Ureter (tissue), 1 donor: ENCODE results near the gene STX19. TPM values are rescaled to one million over a fixed set of nuclear protein-coding genes. Genes with fewer than 3 reads are reported as not detected.

Experiments used
- DNase-seq: peaks from one replicate; pipeline ENCODE4 v3.0.0-alpha.2; 2020; ENCODE audit warnings: low spot score
- total RNA-seq: library from RNA; stranded (reverse); gene quantifications from one replicate; pipeline ENCODE4 v1.2.4, GENCODE V29; 2023
- donor health status: DM: yes; HTN: yes; CAD: no.

STX19 gene
- total RNA-seq, 1 donor from 2014 or later, result not detected

GRCh38 chr3:94036909-94037507 lies 8.6 kb upstream of the STX19 start:
- no peak for DNase-seq

- DNase-seq, result no peak
Observed at GRCh38 chr3:94026623-94027022, 1.8 kb downstream of the STX19 start.

GRCh38 chr3:94024385-94024784 lies 4.0 kb downstream of the STX19 start:
- DNase-seq, result no peak

GRCh38 chr3:94020293-94020692 lies 8.1 kb downstream of the STX19 start:
- no peak for DNase-seq

- DNase-seq, result no peak
Observed at GRCh38 chr3:94019659-94020058, 8.7 kb downstream of the STX19 start.

- no peak for DNase-seq
Observed at GRCh38 chr3:94015025-94015424, 13.4 kb downstream of the STX19 start.

GRCh38 chr3:94012185-94012584 lies 16.2 kb downstream of the STX19 start:
- DNase-seq, result no peak

- DNase-seq, result no peak
Observed at GRCh38 chr3:94011233-94011711, 17.1 kb downstream of the STX19 start.

GRCh38 chr3:94009608-94010007 lies 18.8 kb downstream of the STX19 start:
- DNase-seq, result no peak

- no peak for DNase-seq
Observed at GRCh38 chr3:94008253-94008652, 20.1 kb downstream of the STX19 start.

GRCh38 chr3:94004301-94004910 lies 24.0 kb downstream of the STX19 start:
- no peak for DNase-seq

- DNase-seq, result no peak
Observed at GRCh38 chr3:94001827-94002495, 26.4 kb downstream of the STX19 start.

- no peak for DNase-seq
Observed at GRCh38 chr3:94001191-94001590, 27.2 kb downstream of the STX19 start.

- DNase-seq, result no peak
Observed at GRCh38 chr3:93994056-93994455, 34.3 kb downstream of the STX19 start.

GRCh38 chr3:93992207-93992606 lies 36.2 kb downstream of the STX19 start:
- DNase-seq, result no peak

GRCh38 chr3:93991631-93992030 lies 36.8 kb downstream of the STX19 start:
- DNase-seq, result no peak

GRCh38 chr3:93989241-93989640 lies 39.2 kb downstream of the STX19 start:
- DNase-seq, result no peak

- no peak for DNase-seq
Observed at GRCh38 chr3:93988764-93989163, 39.6 kb downstream of the STX19 start.

- DNase-seq, result no peak
Observed at GRCh38 chr3:93988283-93988682, 40.1 kb downstream of the STX19 start.

- no peak for DNase-seq
Observed at GRCh38 chr3:93984618-93985017, 43.8 kb downstream of the STX19 start.

GRCh38 chr3:93983408-93983807 lies 45.0 kb downstream of the STX19 start:
- no peak for DNase-seq

- no peak for DNase-seq
Observed at GRCh38 chr3:93981649-93982048, 46.7 kb downstream of the STX19 start.
